Measurements from ENCODE around the gene CD68. TPM values are rescaled to one million over a fixed set of nuclear protein-coding genes. Genes with fewer than 3 reads are reported as not detected.
"Not testable (repeated sequence)": the region's sequence is repeated elsewhere in the genome, so short reads cannot be mapped to it uniquely, and the experiment has no call there.

CD68 gene
- total RNA-seq, 1 donor from 2014 or later, result 0.77 TPM

DNA sequence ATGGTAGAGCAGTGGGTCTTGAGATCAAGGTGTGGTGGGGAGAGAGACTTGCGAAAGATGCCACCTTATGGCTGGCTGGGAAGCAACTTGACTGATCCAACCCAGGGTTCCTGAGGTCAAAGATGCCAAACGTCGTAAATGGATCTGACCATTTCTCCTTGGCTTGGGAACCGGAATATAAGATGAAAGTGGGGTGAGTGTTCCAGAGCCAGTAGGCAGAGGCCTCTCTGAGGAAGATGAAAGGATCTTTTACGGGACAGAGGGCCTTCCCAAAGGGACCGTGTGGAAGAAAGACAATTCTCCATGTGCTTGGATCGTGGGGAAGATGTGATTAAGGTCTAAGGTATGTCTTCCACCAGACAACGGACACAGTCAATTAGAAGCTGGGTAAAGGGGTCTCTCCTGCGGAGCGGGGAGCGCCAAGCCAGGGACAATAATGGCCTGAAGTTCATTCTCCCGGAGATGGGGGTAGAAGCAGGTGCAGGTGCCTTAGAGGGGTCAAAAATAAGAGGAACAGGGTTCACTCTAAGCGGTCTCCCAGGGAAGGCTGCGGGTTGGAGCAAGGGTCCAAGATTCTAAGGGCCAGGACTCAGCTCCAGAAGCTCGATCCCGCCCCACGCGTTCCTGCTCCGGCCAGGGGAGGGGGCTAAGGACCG, 34.5 kb downstream of the CD68 start:
- DNase-seq (ENCODE audit: low read depth in 2 of 2), result no peak

- DNase-seq (ENCODE audit: low read depth in 2 of 2), result peak; percentile 99 to 100
These were observed 35.2 kb downstream of the CD68 start, which contains the start of gene FXR2 for GRCh38 chr17:7614425-7615264. Gene FXR2, minus strand, starts transcription at chr17:7614897. Its CDS starts 365 bp downstream, at chr17:7614532.

DNA sequence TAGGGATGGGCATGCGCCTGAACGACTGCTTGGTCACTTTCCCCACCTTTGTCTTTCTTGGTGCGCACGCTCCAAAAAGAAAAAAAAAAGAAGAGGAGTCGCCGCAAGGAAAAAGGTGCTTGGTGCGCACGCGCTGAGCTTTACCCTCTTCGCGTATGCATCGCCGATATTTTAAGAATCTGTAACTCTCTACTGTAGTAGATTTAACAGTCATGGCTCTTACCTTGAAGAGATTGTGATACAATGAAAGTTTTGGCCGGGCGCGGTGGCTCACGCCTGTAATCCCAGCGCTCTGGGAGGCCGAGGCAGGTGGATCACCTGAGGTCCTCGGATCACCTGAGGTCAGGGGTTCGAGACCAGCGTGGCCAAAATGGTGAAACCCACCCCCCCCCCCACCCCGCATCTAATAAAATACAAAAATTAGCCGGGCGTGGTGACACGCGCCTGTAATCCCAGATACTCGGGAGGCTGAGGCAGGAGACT, 35.9 kb downstream of the CD68 start:
- no peak for DNase-seq (ENCODE audit: low read depth in 2 of 2)

DNA sequence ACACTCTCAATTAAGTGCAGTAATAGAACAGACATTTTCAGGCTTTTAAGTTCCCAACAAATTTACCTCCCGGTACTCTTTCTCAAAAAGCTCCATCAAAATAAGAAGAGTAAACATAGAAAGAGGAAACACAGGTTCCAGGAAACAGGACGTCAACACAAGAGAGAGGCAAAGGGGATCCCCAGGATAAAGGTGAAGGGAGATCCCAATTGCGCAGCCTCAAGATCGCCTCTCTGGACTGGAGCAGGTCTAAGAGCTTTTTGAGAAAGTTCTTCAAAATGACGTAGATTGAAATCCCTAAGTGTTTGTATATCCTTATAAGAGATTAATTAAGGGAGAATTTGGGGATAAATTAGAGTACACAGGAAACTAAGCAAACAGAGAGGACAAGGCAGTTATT, 39.2 kb downstream of the CD68 start:
- DNase-seq (ENCODE audit: low read depth in 2 of 2), result no peak

- no peak for DNase-seq (ENCODE audit: low read depth in 2 of 2)
These were observed 41.4 kb downstream of the CD68 start for GRCh38 chr17:7620835-7621234.

DNA sequence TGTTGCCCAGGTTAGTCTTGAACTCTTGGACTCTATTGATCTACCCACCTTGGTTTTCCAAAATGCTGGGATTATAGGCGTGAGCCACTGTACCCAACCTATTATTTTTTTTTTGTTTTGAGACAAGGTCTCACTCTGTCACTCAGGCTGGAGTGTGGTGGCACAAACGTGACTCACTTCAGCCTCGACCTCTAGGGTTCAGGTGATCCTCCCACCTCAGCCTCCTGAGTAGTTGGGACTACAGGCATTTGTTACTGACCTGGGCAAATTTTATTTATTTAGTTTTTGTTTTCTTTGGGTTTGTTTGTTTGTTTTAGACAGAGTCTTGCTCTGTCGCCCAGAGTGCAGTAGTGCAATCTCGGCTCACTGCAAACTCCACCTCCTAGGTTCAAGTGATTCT, 44.2 kb downstream of the CD68 start:
- no peak for DNase-seq (ENCODE audit: low read depth in 2 of 2)

GRCh38 chr17:7625749-7626148, 46.3 kb downstream of the CD68 start:
- not testable (repeated sequence) for DNase-seq (ENCODE audit: low read depth in 2 of 2)

DNA sequence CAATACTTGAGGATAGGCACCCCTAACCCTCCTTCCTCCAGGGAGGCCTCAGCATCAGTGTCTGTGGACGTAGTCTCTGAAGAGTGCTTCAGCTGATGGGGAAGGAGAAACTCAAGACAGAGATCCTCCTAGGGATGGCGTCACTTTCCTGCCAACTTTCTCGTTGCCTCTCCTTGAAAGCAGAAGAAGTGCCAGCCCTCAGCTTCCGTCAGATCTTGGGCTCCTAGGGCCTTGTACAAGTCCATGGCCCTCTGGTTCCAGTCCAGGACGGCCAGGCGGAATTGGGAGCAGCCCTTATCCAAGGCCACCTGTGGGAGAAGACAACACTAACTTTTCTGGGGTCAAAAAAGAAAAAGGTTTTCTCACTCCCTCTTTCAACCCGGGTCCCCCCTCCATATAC, 46.9 kb downstream of the CD68 start:
- no peak for DNase-seq (ENCODE audit: low read depth in 2 of 2)

DNA sequence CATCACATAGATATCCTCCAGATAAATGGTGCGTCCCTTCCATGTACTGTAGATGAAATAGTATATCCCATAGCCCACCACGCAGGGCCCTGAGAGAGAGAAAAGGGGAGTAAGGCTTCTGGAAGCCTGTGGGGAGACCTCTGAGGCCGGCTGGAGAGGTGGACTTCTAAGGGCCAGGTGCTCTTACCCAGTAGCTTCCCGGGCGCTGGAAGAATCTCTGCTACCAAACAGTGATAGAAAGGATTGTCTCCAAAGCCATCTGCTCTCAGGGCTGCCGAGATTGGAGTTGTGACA, 47.5 kb downstream of the CD68 start:
- no peak for DNase-seq (ENCODE audit: low read depth in 2 of 2)

DNA sequence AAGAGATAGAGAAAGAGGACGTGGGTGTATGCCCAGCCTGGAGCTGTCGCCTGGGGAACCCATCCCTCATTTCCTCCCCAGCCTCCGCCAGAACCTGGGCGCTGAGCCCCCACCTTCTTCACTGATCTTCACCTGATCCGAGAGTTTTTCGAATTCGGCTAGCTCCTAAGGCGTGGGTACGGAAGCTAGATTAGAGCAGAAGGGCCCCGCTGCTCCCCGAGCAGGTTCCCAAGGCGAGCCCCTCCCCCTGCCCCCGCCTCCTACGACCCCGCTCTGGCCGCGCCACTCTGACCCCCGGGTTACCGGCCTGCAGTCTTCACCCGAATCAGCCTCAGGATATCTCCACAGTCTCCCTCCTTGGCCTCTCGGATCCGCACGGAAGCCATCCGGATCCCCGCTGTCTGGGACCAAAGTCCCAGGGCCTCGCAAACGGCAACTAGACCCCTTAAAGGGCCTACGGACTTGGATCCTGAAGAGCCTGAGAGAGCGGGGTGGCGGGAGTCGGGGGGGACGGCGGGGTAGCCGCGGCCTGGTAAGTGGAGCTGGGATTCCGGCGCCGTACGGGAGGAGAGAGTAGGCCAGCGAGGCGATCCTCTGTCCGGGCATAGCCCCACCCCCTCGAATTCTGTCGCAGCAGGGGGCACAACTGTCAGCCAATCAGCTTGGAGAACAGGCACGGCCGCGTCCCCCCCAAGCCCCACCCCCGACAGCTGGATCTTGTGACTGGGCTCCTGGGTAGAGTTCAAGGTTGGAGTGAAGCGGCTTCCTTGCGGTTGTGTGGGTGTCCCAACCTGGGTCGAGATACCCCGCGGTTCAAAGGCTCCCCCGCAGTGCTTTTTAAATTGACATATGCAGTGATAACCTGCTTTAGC, 48.0 kb downstream of the CD68 start, which contains the start of gene SAT2:
Gene SAT2 (minus strand): TSS at position 572 of the 872 bp plus-strand sequence. CDS start 186 bp downstream, at position 386.
- peak; percentile 89 to 94 for DNase-seq (ENCODE audit: low read depth in 2 of 2)

DNA sequence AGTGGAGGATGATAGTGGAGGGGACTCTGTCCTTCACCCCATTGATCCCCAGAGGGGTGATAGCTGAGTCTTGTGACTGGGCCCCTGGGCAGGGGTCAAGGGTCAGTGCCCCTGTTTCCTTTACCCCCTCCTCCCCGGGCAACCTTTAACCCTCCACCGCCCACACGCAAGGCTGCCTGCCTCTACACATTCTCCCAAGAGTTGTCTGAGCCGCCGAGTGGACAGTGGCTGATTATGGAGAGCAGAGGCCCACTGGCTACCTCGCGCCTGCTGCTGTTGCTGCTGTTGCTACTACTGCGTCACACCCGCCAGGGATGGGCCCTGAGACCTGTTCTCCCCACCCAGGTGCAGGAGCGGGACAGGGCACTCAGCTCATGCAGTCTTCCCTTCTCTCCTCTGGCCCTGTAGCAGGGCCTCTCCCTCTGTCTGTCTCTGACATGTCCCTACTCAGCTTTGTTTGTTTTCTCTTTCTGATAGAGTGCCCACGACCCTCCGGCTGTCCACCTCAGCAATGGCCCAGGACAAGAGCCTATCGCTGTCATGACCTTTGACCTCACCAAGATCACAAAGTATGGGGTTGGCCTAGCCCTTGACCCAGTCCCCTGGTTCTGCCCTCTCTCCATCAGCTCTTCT, 50.6 kb downstream of the CD68 start, which contains the start of gene SHBG:
Gene SHBG (plus strand): TSS at position 197 of the 633 bp plus-strand sequence. CDS start 38 bp downstream, at position 235.
- no peak for DNase-seq (ENCODE audit: low read depth in 2 of 2)

Other genes starting within 250 kb of the CD68 start
- 0.26 and 1.0 TPM in 2 replicates for gene ACAP1, start 243.1 kb upstream of the CD68 start, total RNA-seq
- 2.3 and 3.4 TPM in 2 replicates for gene KCTD11, start 227.5 kb upstream of the CD68 start, total RNA-seq
- gene TMEM95, start 224.5 kb upstream of the CD68 start, total RNA-seq, result not detected in 2 replicates
- 2.1 and 2.3 TPM in 2 replicates for gene TNK1, start 198.5 kb upstream of the CD68 start, total RNA-seq
- gene PLSCR3, start 185.1 kb upstream of the CD68 start, total RNA-seq, result 13.5 and 34.0 TPM in 2 replicates
- 127 and 212 TPM in 2 replicates for gene TMEM256, start 175.5 kb upstream of the CD68 start, total RNA-seq
- 1.4 and 3.0 TPM in 2 replicates for gene NLGN2, start 171.8 kb upstream of the CD68 start, total RNA-seq
- gene SPEM1, start 159.3 kb upstream of the CD68 start, total RNA-seq, result not detected in 2 replicates
- not detected in 2 replicates for gene SPEM2, start 154.0 kb upstream of the CD68 start, total RNA-seq
- gene SPEM3, start 150.8 kb upstream of the CD68 start, total RNA-seq, result not detected in 2 replicates
- 6.8 and 10.1 TPM in 2 replicates for gene TMEM102, start 144.2 kb upstream of the CD68 start, total RNA-seq
- gene FGF11, start 140.1 kb upstream of the CD68 start, total RNA-seq, result 0.13 and 0.38 TPM in 2 replicates
- gene CHRNB1, start 134.6 kb upstream of the CD68 start, total RNA-seq, result 7.2 and 10.0 TPM in 2 replicates
- 6.7 and 11.3 TPM in 2 replicates for gene ZBTB4, start 100.0 kb upstream of the CD68 start, total RNA-seq
- not detected in 2 replicates for gene SLC35G6, start 98.2 kb upstream of the CD68 start, total RNA-seq
- 56.5 and 87.0 TPM in 2 replicates for gene POLR2A, start 95.3 kb upstream of the CD68 start, total RNA-seq
- 4.7 and 9.4 TPM in 2 replicates for gene TNFSF12, start 30.6 kb upstream of the CD68 start, total RNA-seq
- gene TNFSF13, start 20.9 kb upstream of the CD68 start, total RNA-seq, result 0.25 and 0.26 TPM in 2 replicates
- gene SENP3, start 17.7 kb upstream of the CD68 start, total RNA-seq, result 61.2 and 74.1 TPM in 2 replicates
- gene MPDU1, start 4.2 kb downstream of the CD68 start, total RNA-seq, result 70.0 and 98.1 TPM in 2 replicates
- gene SOX15, start 10.5 kb downstream of the CD68 start, total RNA-seq, result 0.13 TPM in 2 replicates
- 29.4 and 35.4 TPM in 2 replicates for gene FXR2, start 35.3 kb downstream of the CD68 start, total RNA-seq
- gene SAT2, start 48.2 kb downstream of the CD68 start, total RNA-seq, result 27.6 and 37.3 TPM in 2 replicates
- gene SHBG, start 50.5 kb downstream of the CD68 start, total RNA-seq, result 0.13 TPM in 1 of 2 replicates, not detected in the other
- gene ATP1B2, start 71.3 kb downstream of the CD68 start, total RNA-seq, result not detected in 2 replicates
- 44.0 and 51.2 TPM in 2 replicates for gene TP53, start 107.9 kb downstream of the CD68 start, total RNA-seq
- 6.9 and 7.0 TPM in 2 replicates for gene WRAP53, start 108.8 kb downstream of the CD68 start, total RNA-seq
- 0.13 and 1.1 TPM in 2 replicates for gene EFNB3, start 125.6 kb downstream of the CD68 start, total RNA-seq
- gene DNAH2, start 138.1 kb downstream of the CD68 start, total RNA-seq, result under 0.01 and 0.25 TPM in 2 replicates

Measured in dermis microvascular lymphatic vessel endothelial cell (primary cell).